WTC11 (cell line): ENCODE data around the gene CHST11.

Experiments used
- ATF1 ChIP-seq: sonication (generic); formaldehyde crosslinking; IDR thresholded peaks from 2 replicates; pipeline ENCODE4 v1.8.1; 2023; ENCODE audit warnings: mild to moderate bottlenecking, moderate library complexity, missing genetic modification reagents
- CBFB ChIP-seq: sonication (generic); formaldehyde crosslinking; IDR thresholded peaks from 2 replicates; pipeline ENCODE4 v1.8.1; 2022; ENCODE audit warnings: mild to moderate bottlenecking, low read depth, missing genetic modification reagents
- CREM ChIP-seq: sonication (generic); formaldehyde crosslinking; IDR thresholded peaks from 2 replicates; pipeline ENCODE4 v1.8.1; 2022; ENCODE audit warnings: mild to moderate bottlenecking, missing genetic modification reagents, moderate library complexity
- E2F4 ChIP-seq: sonication (generic); formaldehyde crosslinking; IDR thresholded peaks from 2 replicates; pipeline ENCODE4 v1.8.1; 2022; ENCODE audit warnings: low read depth, mild to moderate bottlenecking, moderate library complexity, missing genetic modification reagents, borderline replicate concordance
- FOXP1 ChIP-seq: sonication (generic); formaldehyde crosslinking; IDR thresholded peaks from 2 replicates; pipeline ENCODE4 v1.8.0; 2022; ENCODE audit warnings: missing genetic modification reagents, mild to moderate bottlenecking, moderate library complexity, borderline replicate concordance
- NFATC4 ChIP-seq: fragments of 250-450 bp; sonication (Bioruptor Pico); IDR thresholded peaks from 2 replicates; pipeline ENCODE4 v1.9.0; 2021; ENCODE audit warnings: mild to moderate bottlenecking
- NR3C1 ChIP-seq: sonication (generic); formaldehyde crosslinking; conservative IDR thresholded peaks from 2 replicates; pipeline ENCODE4 v1.8.1; 2023; ENCODE audit warnings: low read depth, mild to moderate bottlenecking, missing genetic modification reagents
- PRRX2 ChIP-seq: fragments of 250-450 bp; sonication (Bioruptor Pico); IDR thresholded peaks from 2 replicates; pipeline ENCODE4 v1.8.0; 2021; ENCODE audit warnings: mild to moderate bottlenecking
- SP1 ChIP-seq: sonication (generic); formaldehyde crosslinking; conservative IDR thresholded peaks from 2 replicates; pipeline ENCODE4 v1.8.1; 2022; ENCODE audit warnings: missing genetic modification reagents
- TCF7 ChIP-seq: sonication (generic); formaldehyde crosslinking; IDR thresholded peaks from 2 replicates; pipeline ENCODE4 v1.8.0; 2022; ENCODE audit warnings: mild to moderate bottlenecking, low read depth, missing genetic modification reagents, moderate library complexity
- TF ChIP-seq, protein P1 (sequence below): fragments of 200-600 bp; IDR thresholded peaks from 2 replicates; pipeline ENCODE4 v1.8.0; 2022; ENCODE audit warnings: antibody characterized with exemption
- TF ChIP-seq, protein P2 (sequence below): sonication (generic); formaldehyde crosslinking; IDR thresholded peaks from 2 replicates; pipeline ENCODE4 v1.8.1; 2022; ENCODE audit warnings: low read depth, missing genetic modification reagents, borderline replicate concordance

DNA sequence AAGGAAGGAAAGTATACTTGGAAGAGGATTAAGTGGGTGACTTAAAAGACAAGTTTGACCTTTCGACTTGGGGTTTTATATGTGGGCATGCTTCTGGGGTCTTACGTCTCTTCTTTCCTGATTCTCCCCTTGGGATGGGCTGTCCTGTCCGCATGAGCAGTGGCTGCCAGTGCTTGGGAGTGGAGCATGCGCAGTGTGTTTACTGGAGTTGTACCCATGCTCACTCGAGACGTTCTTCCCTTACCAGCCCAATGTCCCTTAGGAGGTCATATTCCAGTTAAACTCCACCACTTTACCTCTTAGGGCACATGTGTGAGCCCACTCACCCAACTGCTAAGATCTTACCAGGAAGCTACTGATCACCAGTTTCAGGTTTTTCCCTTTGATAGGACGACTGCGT lies 20.0 kb upstream of the CHST11 start:
- TF ChIP-seq TCF7 (CRISPR knock-in tag) (no peak), CBFB (CRISPR knock-in tag) (no peak), SP1 (no peak), ATF1 (CRISPR knock-in tag) (no peak), FOXP1 (CRISPR knock-in tag) (no peak), PRRX2 (CRISPR knock-in tag) (no peak), NR3C1 (CRISPR knock-in tag) (no peak), E2F4 (CRISPR knock-in tag) (no peak), CREM (CRISPR knock-in tag) (no peak), NFATC4 (no peak)
- TF ChIP-seq, protein P1, sequence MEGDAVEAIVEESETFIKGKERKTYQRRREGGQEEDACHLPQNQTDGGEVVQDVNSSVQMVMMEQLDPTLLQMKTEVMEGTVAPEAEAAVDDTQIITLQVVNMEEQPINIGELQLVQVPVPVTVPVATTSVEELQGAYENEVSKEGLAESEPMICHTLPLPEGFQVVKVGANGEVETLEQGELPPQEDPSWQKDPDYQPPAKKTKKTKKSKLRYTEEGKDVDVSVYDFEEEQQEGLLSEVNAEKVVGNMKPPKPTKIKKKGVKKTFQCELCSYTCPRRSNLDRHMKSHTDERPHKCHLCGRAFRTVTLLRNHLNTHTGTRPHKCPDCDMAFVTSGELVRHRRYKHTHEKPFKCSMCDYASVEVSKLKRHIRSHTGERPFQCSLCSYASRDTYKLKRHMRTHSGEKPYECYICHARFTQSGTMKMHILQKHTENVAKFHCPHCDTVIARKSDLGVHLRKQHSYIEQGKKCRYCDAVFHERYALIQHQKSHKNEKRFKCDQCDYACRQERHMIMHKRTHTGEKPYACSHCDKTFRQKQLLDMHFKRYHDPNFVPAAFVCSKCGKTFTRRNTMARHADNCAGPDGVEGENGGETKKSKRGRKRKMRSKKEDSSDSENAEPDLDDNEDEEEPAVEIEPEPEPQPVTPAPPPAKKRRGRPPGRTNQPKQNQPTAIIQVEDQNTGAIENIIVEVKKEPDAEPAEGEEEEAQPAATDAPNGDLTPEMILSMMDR = no peak
- TF ChIP-seq, protein P2, sequence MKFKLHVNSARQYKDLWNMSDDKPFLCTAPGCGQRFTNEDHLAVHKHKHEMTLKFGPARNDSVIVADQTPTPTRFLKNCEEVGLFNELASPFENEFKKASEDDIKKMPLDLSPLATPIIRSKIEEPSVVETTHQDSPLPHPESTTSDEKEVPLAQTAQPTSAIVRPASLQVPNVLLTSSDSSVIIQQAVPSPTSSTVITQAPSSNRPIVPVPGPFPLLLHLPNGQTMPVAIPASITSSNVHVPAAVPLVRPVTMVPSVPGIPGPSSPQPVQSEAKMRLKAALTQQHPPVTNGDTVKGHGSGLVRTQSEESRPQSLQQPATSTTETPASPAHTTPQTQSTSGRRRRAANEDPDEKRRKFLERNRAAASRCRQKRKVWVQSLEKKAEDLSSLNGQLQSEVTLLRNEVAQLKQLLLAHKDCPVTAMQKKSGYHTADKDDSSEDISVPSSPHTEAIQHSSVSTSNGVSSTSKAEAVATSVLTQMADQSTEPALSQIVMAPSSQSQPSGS (CRISPR knock-in tag) = no peak
